LNCAP (cell line): Measurements from ENCODE around the gene ADISSP.

Experiments used
- TF ChIP-seq, protein P1 (sequence below): fragments of 450-650 bp; IDR thresholded peaks from 2 replicates; pipeline ENCODE4 v1.5.1; 2017; ENCODE audit warnings: mild to moderate bottlenecking

ADISSP gene

DNA sequence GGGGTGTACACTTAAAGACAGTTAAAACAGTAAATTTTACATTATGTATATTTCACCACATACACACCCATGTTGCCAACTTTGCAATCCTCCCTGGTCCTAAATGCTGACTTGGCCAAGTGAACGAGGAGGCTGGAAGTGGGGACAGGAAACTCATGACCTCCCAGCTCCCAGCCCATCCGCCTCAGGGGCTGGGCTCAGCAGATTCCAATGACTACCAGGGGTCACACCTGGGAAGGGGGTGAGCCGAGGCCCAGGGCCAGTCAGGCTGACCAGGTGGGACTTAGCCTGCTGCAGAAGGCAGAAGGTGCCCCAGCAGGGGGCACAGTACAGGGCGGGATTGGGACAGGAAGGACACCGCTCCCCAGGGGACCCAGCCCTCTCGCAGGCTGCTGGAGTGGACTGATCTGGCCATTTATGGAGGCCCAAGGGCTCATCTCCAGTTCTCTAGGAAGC lies 57.5 kb downstream of the ADISSP start:
- TF ChIP-seq, protein P1, sequence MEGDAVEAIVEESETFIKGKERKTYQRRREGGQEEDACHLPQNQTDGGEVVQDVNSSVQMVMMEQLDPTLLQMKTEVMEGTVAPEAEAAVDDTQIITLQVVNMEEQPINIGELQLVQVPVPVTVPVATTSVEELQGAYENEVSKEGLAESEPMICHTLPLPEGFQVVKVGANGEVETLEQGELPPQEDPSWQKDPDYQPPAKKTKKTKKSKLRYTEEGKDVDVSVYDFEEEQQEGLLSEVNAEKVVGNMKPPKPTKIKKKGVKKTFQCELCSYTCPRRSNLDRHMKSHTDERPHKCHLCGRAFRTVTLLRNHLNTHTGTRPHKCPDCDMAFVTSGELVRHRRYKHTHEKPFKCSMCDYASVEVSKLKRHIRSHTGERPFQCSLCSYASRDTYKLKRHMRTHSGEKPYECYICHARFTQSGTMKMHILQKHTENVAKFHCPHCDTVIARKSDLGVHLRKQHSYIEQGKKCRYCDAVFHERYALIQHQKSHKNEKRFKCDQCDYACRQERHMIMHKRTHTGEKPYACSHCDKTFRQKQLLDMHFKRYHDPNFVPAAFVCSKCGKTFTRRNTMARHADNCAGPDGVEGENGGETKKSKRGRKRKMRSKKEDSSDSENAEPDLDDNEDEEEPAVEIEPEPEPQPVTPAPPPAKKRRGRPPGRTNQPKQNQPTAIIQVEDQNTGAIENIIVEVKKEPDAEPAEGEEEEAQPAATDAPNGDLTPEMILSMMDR = no peak

DNA sequence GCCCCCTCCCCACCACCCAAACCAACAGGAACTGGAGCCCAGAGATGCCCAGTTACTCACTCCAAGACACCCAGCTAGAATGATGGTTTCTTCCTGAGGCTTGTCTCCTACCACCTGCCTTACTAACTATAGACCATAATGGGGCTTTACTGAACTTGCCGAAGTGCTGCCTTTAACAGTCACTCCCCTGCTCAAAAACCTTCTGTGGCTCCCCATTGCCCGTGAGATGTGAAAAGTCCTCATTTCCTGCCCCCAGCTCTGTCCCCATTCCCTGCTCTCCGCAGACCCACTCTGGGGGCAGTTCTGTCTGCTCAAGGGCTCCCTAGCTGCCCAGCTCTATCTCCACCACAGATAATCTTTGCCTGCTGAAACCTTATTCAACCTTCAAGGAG lies 60.0 kb downstream of the ADISSP start:
- TF ChIP-seq, protein P1 = no peak

DNA sequence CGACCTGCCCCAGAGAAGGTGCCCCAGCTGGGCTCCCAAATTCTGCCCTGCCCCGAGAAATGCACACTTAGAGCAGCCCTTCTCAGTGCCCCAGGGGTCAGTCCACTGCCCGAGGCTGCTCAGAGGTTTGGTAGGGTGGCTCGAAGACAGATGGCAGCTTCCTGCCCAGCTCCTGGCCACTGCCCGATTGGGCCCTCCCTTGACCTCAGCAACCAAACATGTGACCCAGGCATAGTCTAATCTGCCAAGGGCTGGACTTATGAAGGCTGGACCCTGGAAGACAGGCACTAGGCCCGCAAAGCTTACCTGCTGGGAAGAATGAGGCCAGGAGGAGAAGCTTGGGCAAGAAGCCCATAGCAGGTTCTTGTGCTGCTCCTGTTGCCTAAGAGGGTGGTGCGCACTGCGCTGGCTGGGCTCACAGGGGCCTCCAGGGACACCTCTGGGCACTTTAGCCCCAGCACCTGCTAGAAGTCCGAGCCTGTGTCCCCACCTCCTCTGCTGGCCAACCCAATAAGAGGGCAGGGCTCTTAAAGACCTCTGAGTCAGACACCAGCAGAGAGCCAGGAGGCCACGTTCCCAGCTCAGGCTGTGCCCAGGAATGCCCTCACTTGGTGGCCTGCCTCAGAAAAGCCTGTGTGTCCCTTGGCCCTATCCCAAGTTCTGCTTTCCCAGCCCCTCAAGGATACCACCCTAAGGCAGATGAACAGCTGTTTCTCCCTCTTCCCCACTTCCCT lies 60.6 kb downstream of the ADISSP start:
- TF ChIP-seq, protein P1 = no peak

DNA sequence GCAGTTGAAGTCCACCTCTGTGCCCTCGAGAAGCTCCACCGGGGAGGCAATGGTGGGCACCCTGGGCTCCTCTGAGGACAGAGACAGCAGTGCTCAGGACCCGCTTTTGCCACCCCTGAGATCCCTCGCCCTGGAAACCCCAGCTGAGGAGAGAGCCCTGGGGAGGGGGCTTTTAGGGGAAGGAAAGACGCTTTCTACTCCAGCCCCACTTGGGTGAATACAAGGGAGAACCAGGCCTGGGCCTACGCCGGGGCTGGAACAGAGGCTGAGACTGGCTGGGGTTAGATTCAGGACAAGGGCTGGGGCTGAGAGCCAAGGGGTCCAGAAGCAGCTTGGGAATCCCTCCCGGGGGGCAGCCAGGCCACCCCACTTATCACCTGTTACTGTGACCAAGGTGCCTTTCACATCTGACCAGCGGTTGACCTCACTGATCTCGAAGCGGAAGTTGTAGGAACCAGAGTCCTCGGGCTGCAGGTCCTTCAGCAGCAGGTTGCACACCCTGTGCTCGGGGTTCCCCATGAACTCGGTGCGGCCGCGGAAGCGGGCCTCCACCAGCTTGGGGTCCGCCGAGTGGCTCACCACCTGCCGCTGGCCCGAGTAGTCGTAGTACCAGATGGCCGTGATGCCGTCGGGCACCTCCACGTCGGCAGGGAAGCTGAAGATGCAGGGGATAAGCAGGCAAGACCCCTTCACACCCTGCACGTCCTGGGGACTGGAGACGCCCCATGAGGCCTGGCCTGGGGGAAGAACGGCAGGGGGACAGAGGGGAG lies 61.4 kb downstream of the ADISSP start:
- TF ChIP-seq, protein P1 = no peak

DNA sequence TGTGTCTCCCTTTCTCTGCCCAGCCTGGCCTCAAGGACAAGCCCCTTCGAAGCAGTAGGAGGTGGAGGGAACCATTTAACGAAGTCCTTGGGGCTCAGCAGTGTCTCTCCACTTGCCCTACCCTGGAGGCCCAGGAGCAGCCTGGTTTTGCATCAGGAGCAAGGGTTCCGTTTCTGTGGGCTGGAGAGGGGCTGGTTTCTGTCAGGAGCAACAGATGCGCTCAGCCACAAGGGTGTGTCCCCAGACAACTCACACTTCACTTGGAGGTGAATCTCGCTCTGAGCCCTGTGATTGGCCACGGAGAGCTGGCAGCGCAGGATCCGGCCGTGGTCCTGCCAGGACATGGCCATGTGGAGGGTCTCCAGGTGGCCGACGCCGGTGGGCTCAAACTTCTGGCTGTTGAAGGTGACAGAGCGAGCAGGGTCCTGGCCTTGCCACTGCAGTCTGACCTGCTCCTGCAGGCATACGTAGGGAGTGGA lies 62.0 kb downstream of the ADISSP start:
- TF ChIP-seq, protein P1 = no peak

DNA sequence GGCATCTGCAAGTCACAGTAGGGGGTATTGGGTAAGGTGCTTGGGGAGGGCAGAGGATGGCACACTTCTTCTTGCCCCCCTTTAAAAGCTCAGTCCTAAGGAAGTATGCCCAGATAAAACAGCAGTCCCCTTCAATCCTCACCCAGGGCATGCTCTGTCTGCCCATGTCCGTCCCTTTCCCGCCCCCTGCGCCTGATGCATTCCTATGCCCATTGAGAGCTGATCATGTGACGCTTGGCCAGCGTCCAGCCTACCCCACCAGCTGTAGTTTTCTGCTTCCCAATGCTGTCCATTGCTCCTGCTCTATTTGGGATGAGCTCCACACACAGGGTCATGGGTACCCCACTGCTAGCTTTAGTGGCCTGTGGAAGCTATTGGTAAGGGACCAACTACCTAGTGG lies 63.5 kb downstream of the ADISSP start:
- TF ChIP-seq, protein P1 = no peak
